HG03439 (cell line): ENCODE results near the gene KCNJ18.
"Not testable (repeated sequence)": the region's sequence is repeated elsewhere in the genome, so short reads cannot be mapped to it uniquely, and the experiment has no call there.

Experiments used
- ATAC-seq: cut with Tn5 transposase; IDR thresholded peaks from one replicate; pipeline ENCODE4 v1.9.1; 2021; ENCODE audit warnings: mild to moderate bottlenecking, moderate library complexity; ENCODE audit not compliant: unreplicated experiment

KCNJ18 gene

DNA sequence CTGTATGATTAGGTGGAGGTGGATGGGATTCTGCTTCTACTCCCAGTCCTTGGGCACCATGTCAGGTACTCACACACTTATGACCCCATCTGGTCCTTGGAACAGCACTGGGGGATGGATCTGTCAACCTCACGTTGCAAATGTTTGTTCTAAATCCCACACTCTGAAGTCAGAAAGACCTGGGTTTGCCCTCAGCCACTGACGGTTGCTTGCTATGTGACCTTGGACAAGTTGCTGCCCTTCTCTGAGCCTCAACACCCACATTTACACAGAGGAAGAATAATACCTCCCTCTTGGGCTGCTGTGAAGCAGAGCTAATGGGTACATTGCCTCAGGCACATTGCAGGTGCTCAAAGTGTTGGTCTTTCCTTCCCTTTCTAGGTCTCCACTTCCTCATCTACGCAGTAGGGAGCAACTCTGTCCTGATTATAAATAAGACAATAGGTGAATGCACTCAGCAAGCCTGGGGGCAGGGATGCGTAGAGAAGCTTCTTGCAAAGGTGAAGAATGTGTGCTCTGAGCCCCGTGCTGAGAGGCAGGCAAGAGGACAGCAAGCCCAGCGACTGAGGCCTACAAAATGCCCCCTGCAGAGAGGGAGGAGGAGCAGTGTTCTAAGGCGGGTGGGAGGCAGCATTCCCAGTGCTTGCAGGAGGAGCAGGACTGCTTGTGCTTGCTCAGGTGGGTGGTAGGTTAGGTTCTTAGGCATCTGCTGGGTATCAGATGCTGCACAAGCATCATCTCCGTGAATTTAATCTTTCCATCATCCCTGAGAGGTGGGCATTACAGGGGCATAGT is 21.8 kb upstream of the KCNJ18 start:
- not testable (repeated sequence) for ATAC-seq

DNA sequence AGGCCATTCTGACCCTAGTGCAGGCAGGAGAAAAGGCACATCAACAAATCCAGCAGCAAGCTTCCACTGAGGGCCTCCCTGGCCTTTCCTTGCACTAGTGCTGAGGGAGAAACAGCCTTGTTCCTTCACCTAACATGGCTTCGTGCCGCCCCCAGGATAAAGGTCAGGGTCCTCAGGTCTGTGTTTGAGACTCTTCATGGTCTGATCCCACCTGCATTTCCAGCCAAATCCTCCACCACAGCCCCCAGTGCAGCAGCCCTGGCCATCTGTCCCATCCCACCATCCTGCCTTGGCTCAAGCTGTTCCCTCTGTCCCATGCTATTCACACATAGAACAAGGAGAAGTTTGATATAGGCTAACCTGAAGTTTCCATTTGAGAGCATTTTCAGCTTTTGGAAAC is 20.9 kb upstream of the KCNJ18 start:
- not testable (repeated sequence) for ATAC-seq

DNA sequence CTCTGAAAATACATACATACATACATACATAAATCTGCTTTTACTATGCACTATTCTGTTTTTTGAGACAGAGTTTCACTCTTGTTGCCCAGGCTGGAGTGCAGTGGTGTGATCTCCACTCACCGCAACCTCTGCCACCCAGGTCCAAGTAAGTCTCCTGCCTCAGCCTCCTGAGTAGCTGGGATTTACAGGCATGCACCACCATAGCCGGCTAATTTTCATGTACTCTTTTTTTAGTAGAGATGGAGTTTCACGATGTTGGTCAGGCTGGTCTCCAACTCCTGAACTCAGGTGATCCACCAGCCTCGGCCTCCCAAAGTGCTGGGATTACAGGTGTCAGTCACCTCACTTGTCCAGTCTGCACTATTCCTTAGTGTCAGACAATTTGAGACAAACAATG is 20.5 kb upstream of the KCNJ18 start:
- ATAC-seq = not testable (repeated sequence)

DNA sequence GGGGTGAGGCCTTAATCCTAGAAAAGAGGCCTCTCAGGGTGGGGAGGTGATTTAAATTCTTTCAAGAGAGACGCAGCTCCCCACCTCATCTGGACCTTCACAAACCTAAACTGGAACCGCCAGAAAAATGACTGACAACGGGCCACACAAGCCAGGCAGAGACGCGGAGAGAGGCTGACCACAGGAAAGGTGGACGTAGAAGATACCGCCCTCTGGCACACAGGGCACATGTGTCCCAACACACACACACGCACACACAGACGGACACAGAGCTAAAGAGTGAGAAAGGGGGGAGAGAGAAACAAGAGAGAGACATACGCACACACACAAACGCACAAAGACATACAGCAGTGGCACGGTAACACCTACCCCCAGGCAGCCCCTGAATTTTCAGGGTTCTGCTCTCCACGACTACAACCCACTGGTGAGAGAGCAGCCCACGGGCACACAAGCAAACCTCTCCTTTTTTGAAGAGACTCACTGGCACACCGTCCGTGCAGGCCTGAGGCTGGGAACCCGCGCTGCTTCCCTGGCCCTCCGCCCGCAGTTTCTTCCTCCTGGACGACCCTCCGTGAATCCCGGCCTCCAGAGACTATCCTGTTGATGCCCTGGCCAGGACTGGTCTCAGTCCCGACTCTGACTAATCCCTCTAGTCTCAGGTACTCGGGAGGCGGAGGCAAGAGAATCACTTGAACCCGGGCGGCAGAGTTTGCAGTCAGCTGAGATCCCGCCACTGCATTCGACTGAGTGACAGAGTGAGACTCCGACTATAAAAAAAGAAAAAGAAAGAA is 18.7 kb upstream of the KCNJ18 start:
- not testable (repeated sequence) for ATAC-seq

DNA sequence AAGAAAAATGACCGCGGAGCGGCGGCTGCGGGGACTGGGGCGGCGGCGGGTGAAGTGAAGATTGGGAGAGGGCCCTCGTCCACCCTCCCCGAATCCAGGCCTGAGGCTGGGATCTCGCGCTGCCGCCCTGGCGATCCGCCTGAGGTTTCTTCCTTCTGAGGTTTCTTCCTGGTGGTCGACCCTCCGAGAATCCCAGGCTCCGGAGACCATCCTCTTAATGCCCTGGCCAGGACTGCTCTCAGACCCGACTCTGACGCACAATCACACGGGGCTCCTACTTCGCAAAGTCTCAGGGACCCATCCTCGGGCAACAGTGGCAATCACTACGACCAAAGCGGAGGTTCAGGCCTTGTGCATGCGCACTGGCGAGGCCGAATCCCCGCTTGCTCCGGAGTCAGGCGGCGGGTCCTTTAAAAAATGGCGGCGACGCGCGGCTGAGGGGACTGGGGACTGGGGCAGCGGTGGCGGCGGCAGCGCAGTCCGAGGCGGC is 18.0 kb upstream of the KCNJ18 start:
- no peak for ATAC-seq

DNA sequence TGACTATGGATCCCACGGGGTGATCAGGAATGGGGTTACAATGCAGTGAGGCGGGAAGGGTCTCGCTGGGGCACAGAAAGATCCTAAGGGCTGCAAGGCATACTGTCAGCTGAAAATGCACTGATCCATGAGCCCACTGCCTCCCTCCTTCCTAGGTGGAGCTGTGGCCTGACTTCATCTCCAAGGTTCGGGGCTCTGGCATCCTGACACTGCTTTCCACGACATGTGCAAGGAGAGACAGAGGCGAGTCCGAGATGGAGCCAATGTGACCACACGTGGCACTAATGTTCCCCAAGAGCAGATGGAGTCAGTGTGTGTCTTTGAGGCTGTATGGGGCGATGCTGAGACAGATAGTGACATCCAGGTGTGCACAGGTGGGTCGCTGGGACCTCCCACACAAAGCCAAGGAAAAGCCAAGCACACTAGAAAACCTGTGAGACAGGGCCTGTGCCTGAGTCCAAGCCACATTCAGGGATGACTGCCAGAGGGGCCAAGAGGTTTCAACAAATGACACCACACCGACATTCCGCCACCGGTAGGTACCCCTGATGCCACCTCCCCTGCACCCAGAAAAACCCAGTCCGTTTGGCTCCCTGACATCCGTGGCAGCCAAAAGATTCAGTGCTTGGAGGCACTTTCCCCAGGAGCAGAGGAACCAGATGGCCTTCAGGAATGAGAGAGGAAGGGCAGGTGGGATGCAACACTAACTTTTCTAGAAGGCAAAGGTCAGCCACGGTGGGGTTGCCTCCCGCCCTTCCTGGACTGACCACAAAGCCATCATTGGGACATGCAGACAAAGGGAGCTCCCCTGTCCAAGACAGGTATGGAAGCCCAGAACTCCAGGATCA is 17.2 kb upstream of the KCNJ18 start:
- ATAC-seq = not testable (repeated sequence)

DNA sequence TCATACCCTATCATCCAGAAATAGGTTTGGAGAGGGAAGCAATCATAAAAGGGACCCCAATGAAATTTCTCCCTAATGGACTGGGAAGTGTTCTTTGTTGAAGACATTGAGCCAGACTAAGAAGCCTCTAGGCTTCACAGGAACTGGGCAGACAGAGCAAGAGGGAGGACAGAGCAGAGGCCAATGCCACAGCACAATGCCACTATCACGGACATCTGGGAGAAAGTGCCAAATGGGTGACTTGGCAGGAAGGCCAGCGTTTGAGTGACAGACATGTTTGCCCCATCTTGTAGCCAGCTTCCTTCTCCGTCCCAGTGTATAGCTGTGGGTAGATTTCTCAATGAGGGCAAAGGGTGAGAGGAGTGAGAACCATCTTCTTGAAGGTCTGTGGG is 16.6 kb upstream of the KCNJ18 start:
- ATAC-seq = not testable (repeated sequence)

DNA sequence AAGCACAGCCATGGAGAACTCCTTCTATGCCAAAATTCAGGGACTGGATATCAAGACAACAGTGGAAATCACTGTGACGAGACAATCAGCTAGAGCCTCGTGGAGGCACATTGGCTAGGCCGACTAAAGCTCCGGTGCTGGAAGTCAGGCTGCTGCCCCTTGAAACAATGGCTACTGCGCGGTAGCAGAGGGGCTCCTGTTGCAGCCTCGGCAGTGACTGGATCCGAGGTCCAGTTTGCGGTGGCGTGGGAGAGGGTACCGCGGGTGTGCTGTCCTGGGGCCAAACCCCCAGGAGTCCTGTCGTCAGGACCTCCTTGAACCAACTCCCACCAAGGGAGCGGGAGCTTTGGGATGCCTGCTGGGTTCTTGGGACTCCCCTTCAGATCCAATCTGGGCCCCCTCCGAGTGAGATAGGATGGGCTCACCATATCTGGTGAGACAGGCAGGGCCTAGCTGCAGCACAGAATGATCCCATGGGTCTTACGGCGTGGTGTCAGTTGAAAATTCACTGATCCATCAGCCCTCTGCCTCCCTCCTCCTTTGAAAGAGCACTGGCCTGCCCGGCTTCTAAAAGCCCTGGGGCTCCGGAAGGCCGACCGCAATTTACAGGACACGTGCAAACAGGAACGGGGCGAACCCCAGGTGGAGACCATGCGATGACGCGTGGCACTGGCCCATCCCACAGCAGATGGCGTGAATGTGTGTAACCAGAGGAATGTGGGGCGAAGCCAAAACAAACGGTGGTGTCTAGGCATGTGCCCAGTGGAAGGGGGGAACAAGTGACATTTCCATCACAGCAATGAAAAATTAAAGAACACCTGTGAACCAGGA is 15.8 kb upstream of the KCNJ18 start:
- ATAC-seq = no peak

DNA sequence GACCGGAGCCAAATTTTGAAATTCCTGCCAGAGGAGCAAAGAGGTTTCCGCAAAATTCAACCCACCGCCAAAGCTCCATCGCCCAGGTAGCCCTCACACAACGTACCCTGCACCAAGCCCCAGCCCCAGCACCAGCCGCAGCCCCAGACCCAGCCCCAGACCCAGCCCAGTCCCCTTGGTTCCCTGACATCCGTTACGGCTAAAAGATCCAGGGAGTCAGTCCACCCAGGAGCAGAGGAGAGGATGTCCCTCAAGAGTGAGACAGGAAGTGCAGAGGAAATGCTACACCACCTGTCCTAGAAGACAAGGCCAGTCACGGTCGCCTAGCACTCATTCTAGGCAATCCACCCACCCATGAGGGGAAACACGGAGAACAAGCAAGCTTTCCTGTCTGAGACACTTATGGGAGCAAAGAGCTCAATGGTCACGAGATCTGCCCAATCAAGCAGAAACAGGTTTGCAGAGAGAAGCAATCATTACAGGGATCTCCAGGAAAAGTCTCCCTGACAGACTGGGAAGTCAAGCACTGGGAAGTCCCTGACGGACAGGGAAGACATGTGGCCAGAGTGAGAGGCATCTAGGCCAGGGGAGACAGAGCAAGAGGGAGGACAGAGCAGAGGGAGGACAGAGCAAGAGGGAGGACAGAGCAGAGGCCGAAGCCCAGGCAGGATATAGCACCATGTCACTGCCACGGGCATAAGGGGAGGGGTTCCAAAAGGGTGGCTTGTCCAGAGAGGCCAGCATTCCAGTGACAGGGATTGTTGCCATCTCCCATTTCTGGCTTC is 15.0 kb upstream of the KCNJ18 start:
- ATAC-seq = no peak

DNA sequence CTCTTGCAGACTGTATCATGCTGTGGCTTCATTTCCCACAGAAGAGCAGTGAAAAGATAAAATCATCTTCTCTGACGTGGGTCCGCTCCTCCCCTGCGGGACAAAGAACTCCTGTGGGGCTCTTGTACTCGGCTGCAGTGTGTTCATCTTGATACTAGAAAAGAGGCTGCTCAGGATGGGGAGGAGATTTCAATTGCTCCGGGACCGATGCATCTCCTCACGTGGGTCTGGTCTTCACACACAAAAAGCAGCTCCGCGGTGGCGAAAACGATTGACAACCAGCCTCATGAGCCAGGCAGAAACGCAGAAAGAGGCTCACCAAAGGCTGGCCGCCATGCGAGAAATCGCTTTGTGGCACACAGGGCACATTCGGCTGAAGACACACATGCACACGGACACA is 14.4 kb upstream of the KCNJ18 start:
- ATAC-seq = no peak

DNA sequence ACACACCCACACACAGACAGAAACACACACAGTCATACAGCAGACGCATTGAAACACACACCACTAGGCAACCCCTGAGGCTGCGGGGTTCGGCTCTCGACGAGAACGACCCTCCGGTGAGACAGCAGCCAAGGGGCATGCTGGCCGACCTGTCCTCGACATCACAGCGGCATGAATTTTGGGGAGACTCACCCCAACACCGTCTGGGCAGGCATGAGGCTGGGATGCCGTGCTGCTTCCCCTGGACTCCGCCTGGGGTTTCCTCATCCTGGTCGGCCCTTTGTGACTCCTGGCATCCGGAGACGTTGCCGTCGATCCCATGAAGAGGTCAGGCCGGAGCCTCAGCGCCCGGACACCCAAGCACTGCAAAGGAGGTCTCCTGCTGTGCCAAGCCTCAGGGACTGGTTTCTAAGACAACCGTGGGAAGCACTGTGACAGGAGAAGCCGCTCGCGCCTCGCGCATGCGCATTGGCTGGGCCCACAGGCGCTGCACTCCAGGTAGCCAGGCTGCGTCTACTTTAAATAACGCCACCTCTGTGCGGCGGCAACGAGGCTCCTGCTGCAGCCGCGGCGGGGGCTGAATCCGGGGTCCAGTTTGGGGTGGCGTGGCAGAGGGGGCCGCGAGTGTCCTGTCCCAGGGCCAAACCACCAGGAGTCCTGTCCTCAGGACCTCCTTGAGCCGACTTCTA is 13.8 kb upstream of the KCNJ18 start:
- no peak for ATAC-seq

DNA sequence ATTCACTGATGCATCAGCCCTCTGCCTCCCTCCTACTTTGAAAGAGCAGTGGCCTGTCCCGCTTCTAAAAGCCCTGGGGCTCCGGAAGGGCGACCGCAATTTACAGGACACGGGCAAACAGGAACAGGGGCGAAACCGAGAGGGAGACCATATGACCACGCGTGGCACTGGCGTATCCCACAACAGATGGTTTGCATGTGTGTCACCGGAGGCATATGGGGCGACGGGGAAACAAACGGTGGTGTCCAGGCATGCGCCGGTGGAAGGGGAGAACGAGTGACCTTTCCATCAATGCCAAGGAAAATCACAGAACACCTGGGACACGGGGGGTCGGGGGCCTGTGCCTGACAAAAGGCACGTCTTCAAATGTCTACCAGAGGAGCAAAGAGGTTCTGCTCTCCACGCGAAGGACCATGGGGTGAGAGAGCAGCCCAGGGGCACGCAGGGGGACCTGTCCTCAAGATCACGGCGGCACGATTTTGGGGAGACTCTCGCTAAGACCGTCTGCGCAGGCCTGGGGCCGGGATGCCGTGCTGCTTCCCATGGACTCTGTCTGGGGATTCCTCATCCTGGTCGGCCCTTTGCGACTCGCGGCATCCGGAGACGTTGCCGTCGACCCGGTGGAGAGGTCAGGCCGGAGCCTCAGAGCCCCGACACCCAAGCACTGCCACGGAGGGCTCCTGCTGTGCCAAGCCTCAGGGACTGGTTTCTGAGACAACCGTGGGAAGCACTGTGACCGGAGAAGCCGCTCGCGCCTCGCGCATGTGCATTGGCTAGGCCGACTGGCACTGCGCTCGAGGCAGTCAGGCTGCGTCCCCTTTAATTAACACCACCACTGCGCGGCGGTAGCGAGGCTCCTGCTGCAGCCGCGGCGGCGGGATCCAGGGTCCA is 12.8 kb upstream of the KCNJ18 start:
- no peak for ATAC-seq

DNA sequence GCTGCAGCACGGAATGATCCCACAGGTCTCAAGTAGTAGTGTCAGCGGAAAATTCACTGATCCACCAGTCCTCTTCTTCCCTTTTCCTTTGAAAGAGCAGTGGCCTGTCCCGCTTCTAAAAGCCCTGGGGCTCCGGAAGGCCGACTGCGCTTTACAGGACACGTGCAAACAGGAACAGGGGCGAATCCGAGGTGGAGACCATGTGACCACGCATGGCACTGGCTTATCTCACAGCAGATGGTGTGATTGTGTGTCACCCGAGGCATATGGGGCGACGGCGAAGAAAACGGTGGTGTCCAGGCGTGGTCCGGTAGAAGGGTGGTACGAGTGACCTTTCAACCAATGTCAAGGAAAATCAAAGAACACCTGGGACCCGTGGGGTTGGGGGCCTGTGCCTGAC is 12.0 kb upstream of the KCNJ18 start:
- no peak for ATAC-seq

DNA sequence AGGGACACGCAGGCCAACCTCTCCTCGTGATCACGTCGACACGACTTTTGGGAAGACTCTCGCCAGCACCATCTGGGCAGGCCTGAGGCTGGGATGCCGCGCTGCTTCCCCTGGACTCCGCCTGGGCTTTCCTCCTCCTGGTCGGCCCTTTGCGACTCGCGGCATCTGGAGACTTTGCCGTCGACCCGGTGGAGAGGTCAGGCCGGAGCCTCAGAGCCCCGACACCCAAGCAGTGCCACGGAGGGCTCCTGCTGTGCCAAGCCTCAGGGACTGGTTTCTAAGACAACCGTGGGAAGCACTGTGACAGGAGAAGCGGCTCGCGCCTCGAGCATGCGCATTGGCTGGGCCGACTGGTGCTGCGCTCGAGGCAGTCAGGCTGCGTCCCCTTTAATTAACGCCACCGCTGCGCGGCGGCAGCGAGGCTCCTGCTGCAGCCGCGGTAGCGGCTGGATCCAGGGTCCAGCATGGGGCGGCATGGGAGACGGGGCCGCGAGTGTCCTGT is 11.4 kb upstream of the KCNJ18 start:
- not testable (repeated sequence) for ATAC-seq

DNA sequence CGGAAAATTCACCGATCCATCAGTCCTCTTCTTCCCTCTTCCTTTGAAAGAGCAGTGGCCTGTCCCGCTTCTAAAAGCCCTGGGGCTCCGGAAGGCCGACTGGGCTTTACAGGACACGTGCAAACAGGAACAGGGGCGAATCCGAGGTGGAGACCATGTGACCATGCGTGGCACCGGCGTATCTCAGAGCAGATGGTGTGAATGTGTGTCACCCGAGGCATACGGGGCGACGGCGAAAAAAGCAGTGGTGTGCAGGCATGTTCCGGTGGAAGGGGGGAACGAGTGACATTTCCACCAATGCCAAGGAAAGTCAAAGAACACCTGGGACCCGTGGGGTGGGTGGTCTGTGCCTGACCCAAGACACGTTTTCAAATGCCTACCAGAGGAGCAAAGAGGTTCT is 10.7 kb upstream of the KCNJ18 start:
- not testable (repeated sequence) for ATAC-seq

DNA sequence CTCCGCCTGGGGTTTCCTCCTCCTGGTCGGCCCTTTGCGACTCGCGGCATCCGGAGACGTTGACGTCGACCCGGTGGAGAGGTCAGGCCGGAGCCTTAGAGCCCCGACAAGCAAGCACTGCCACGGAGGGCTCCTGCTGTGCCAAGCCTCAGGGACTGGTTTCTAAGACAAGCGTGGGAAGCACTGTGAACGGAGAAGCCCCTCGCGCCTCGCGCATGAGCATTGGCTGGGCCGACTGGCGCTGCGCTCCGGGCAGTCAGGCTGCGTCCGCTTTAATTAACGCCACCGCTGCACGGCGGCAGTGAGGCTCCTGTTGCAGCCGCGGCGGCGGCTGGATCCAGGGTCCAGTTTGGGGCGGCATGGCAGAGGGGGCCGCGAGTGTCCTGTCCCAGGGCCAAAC is 10.2 kb upstream of the KCNJ18 start:
- not testable (repeated sequence) for ATAC-seq

DNA sequence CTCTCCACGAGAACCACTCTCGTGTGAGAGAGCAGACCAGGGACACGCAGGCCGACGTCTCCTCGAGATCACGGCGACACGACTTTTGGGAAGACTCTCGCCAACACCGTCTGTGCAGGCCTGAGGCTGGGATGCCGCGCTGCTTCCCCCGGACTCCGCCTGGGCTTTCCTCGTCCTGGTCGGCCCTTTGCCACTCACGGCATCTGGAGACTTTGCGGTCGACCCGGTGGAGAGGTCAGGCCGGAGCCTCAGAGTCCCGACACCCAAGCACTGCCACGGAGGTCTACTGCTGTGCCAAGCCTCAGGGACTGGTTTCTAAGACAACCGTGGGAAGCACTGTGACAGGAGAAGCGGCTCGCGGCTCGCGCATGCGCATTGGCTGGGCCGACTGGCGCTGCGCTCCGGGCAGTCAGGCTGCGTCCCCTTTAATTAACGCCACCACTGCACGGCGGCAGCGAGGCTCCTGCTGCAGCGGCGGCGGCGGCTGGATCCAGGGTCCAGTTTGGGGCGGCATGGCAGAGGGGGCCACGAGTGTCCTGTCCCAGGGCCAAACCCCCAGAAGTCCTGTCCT is 9.1 kb upstream of the KCNJ18 start:
- ATAC-seq = not testable (repeated sequence)
